Erythroblast (primary cell): Measurements from ENCODE around the gene ZBTB8B.

Experiments
- GATA1 ChIP-seq: IDR thresholded peaks from 2 replicates; pipeline ENCODE4 v1.6.1; 2011; ENCODE audit warnings: low read depth, mild to moderate bottlenecking, control low read depth, low read length, moderate library complexity
- POLR2A ChIP-seq: IDR thresholded peaks from 2 replicates; pipeline ENCODE4 v1.6.1; 2011; ENCODE audit warnings: mild to moderate bottlenecking, low read length

GRCh38 chr1:32468791-32469190 is 3.9 kb downstream of the ZBTB8B start:
- TF ChIP-seq POLR2A (no peak), GATA1 (no peak)
